Adrenal gland (tissue), 5 donors: ENCODE measurements around the gene GLB1L.
A peak's percentile ranks its signal among the peaks of the same experiment; 100 is the strongest.

Experiments
- CTCF ChIP-seq, 6 experiments: fragments of 450-650 bp in 4 of 6; fragments of 200-600 bp in 2 of 6; sonication (generic) in 1 of 6; IDR thresholded peaks; 1 replicate in 5 of 6; 2 replicates in 1 of 6; pipeline versions ENCODE4 v1.5.1 to v1.8.0; 2016 to 2021; ENCODE audit warnings: antibody characterized with exemption in 6 of 6, mild to moderate bottlenecking in 2 of 6, moderate library complexity in 1 of 6
- POLR2A ChIP-seq, 2 donors: fragments of 450-650 bp; IDR thresholded peaks; one replicate each; pipeline ENCODE4 v1.6.1; 2017; ENCODE audit warnings: antibody characterized with exemption in 2 of 2, mild to moderate bottlenecking in 2 of 2, moderate library complexity in 1 of 2
- donor health status: DM: no; HTN: no; CAD: no.

GRCh38 chr2:219279151-219279915, 34.1 kb upstream of the GLB1L start, which contains the start of gene DNAJB2:
- TF ChIP-seq CTCF (IDR thresholded peaks at IDR 0.05) (no peak), POLR2A (IDR thresholded peaks at IDR 0.05) (peak; percentile 94 to 97)
